A673 (cell line): ENCODE data around the gene EVA1C. TPM values are rescaled to one million over a fixed set of nuclear protein-coding genes. Genes with fewer than 3 reads are reported as not detected.

Experiments
- BruUV-seq: library from RNA; stranded (reverse); fragments of 400-500 nt; replicated peaks from 2 replicates; lab custom pipeline; 2021; lab: Mats Ljungman, UMichigan
- CTCF ChIA-PET: fragments of 300-600 bp; sonication (Branson Sonifier 250); formaldehyde crosslinking; loops from one replicate; lab custom pipeline; 2022; ENCODE audit warnings: antibody characterized with exemption; lab: Charles Lee
- POLR2A ChIA-PET: fragments of 300-600 bp; sonication (Branson Sonifier 250); formaldehyde crosslinking; loops from one replicate; lab custom pipeline; 2022; ENCODE audit warnings: antibody characterized with exemption; ENCODE audit not compliant: low non-redundant PET; lab: Charles Lee
- DNase-seq: peaks from one replicate; pipeline ENCODE4 v3.0.0-alpha.2; 2015; ENCODE audit warnings: low spot score
- H3K27ac ChIP-seq: fragments of 200-600 bp; sonication (generic); 2 replicates; pipeline ENCODE4 v1.5.1; 2016; ENCODE audit warnings: mixed run types, low read depth, mild to moderate bottlenecking, mixed read lengths, antibody characterized with exemption, low read length; ENCODE audit not compliant: poor library complexity, severe bottlenecking
- H3K27me3 ChIP-seq: fragments of 200-600 bp; sonication (generic); replicated peaks from 2 replicates; pipeline ENCODE4 v1.6.1; 2017; ENCODE audit warnings: mixed run types, low read depth, mild to moderate bottlenecking, mixed read lengths, antibody characterized with exemption, low read length; ENCODE audit not compliant: insufficient read depth, poor library complexity
- H3K36me3 ChIP-seq: fragments of 200-600 bp; sonication (generic); 2 replicates; pipeline ENCODE4 v1.6.1; 2016; ENCODE audit warnings: mixed run types, mild to moderate bottlenecking, mixed read lengths, antibody characterized with exemption, low read length; ENCODE audit not compliant: insufficient read depth, poor library complexity, severe bottlenecking
- H3K4me1 ChIP-seq: fragments of 200-600 bp; sonication (generic); 2 replicates; pipeline ENCODE4 v1.6.1; 2017; ENCODE audit warnings: mixed run types, mild to moderate bottlenecking, mixed read lengths, antibody characterized with exemption, low read length; ENCODE audit not compliant: insufficient read depth, poor library complexity, severe bottlenecking
- H3K4me3 ChIP-seq: fragments of 200-600 bp; sonication (generic); 2 replicates; pipeline ENCODE4 v1.5.1; 2016; ENCODE audit warnings: low read depth, mixed run types, mild to moderate bottlenecking, mixed read lengths, low read length; ENCODE audit not compliant: poor library complexity, severe bottlenecking
- H3K9me3 ChIP-seq: fragments of 200-600 bp; sonication (generic); 2 replicates; pipeline ENCODE4 v1.6.1; 2016; ENCODE audit warnings: mixed run types, low read depth, mild to moderate bottlenecking, mixed read lengths, antibody characterized with exemption, low read length; ENCODE audit not compliant: poor library complexity, severe bottlenecking
- EZH2 ChIP-seq: fragments of 200-600 bp; sonication (generic); IDR thresholded peaks from 2 replicates; pipeline ENCODE4 v1.6.1; 2017; ENCODE audit warnings: borderline replicate concordance, low read depth, mild to moderate bottlenecking, mixed read lengths, antibody characterized with exemption, low read length; ENCODE audit not compliant: poor library complexity, severe bottlenecking
- intact Hi-C: fragments of 100-400 bp; cut with micrococcal nuclease; formaldehyde crosslinking; loops from one replicate; pipeline ENCODE4 v1.10.0; 2022; ENCODE audit not compliant: unreplicated experiment
- total RNA-seq: library from RNA; stranded (reverse); gene quantifications from 2 replicates; pipeline ENCODE4 v1.2.3, GENCODE V29; 2021
- TF ChIP-seq, protein P1 (sequence below): fragments of 300-800, 200-600 bp; sonication (generic); conservative IDR thresholded peaks from 2 replicates; pipeline ENCODE4 v1.5.1; 2017; ENCODE audit warnings: low read depth, mild to moderate bottlenecking, antibody characterized with exemption, low read length, moderate library complexity, mixed read lengths

EVA1C gene
- total RNA-seq, 1 experiment from 2014 or later = 7.2 TPM

DNA sequence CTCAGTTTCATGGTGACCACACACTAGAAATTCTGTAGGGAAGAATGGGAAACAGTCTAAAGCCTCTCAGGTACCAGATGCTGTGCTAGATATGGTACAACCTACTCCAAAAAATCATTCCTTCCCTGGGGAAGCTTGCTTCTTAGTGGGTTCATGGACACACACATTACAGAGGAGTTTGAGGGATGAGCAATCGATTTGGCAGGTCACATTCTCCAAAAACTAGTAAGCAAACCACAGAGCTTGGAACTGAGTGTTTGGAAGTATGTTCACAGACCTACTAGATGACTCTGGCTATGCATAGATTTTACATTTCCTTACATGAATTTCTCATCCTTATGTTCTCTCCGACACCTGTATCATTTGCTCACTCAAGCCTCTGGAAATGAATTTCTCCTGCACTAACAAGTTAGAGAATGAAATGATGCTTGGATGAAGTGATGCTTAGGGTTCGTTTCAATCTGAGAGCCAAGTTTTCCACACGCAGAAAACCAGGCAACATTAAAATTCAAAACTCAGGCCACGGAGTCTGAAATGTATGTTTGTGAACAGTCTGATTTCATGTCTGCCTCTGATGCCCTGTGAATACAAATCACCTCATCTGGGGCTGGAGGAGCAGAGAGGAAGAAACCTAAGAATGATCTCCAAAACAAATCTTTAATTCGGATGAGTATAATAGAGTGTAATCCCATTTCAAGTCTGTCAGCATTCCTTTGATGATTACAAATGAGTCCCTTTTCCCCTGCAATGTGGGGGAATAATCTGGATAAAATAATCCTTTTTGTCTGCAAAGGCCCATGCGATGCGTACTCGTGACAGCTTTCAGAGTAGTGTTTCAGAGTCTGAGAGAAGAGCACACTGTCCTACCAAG is 11.0 kb downstream of the EVA1C start:
- Histone ChIP-seq H3K27me3 (no peaks in the 10 kb centered on the region), H3K9me3 (peaks cover 6% of the 10 kb centered on the region), H3K4me1 (peaks cover 12% of the 10 kb centered on the region), H3K27ac (no peak overlapping the region), H3K36me3 (no peaks in the 10 kb centered on the region), H3K4me3 (no peak overlapping the region)
- TF ChIP-seq EZH2 = no peak
- TF ChIP-seq, protein P1, sequence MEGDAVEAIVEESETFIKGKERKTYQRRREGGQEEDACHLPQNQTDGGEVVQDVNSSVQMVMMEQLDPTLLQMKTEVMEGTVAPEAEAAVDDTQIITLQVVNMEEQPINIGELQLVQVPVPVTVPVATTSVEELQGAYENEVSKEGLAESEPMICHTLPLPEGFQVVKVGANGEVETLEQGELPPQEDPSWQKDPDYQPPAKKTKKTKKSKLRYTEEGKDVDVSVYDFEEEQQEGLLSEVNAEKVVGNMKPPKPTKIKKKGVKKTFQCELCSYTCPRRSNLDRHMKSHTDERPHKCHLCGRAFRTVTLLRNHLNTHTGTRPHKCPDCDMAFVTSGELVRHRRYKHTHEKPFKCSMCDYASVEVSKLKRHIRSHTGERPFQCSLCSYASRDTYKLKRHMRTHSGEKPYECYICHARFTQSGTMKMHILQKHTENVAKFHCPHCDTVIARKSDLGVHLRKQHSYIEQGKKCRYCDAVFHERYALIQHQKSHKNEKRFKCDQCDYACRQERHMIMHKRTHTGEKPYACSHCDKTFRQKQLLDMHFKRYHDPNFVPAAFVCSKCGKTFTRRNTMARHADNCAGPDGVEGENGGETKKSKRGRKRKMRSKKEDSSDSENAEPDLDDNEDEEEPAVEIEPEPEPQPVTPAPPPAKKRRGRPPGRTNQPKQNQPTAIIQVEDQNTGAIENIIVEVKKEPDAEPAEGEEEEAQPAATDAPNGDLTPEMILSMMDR = no peak
- POLR2A ChIA-PET = no interaction called here
- CTCF ChIA-PET = no interaction called here
- no TSS peak for BruUV-seq
- intact Hi-C loops = no loop called here
- no peak for DNase-seq

DNA sequence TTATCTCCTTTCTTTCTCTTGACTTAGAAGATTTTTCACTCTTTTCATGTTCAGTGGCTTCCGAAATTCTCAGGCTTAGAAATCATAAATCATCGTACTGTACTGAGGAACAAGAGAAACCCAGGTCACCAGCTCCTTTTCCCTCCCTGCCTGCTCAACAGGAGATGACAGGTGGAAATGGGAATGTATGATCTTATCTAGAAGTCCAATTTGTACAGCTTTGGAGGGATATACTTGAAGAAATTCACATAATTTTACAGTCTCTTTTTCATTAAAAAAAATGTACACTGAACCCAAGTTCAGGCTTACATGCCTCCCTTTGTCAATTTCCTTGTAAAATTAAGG is 11.7 kb downstream of the EVA1C start:
- no TSS peak for BruUV-seq
- TF ChIP-seq, protein P1 = no peak
- TF ChIP-seq EZH2 = no peak
- no peak overlapping the region for H3K4me3 ChIP-seq
- CTCF ChIA-PET = no interaction called here
- POLR2A ChIA-PET = no interaction called here
- intact Hi-C loops = no loop called here
- H3K27me3 ChIP-seq = no peaks in the 10 kb centered on the region
- no peak overlapping the region for H3K27ac ChIP-seq
- peaks cover 6% of the 10 kb centered on the region for H3K9me3 ChIP-seq
- peaks cover 12% of the 10 kb centered on the region for H3K4me1 ChIP-seq
- no peak for DNase-seq
- no peaks in the 10 kb centered on the region for H3K36me3 ChIP-seq

DNA sequence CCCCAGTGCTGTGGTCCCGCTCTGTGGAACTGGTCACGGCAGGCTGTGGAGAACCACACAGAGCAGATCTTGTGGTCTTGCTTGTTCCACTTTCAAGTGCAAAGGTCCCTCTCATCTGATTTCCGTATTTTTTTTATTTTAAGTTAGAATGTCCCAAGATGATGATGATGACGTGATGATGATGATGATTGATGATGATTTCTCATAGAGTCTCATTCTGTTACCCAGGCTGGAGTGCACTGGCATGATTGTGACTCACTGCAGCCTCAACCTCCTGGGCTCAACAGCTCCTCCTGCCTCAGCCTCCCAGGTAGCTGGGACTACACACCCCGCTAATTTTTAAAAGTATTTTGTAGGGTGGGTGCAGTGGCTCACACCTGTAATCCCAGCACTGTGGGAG is 12.2 kb downstream of the EVA1C start:
- BruUV-seq = no TSS peak
- Histone ChIP-seq H3K9me3 (peaks cover 6% of the 10 kb centered on the region), H3K36me3 (no peaks in the 10 kb centered on the region), H3K27me3 (no peaks in the 10 kb centered on the region), H3K27ac (no peak overlapping the region), H3K4me1 (peaks cover 12% of the 10 kb centered on the region), H3K4me3 (no peak overlapping the region)
- CTCF ChIA-PET = no interaction called here
- DNase-seq = no peak
- no peak for TF ChIP-seq EZH2
- TF ChIP-seq, protein P1 = no peak
- intact Hi-C loops = no loop called here
- POLR2A ChIA-PET = no interaction called here
